ENCODE results near the gene KRT33A.

GRCh38 chr17:41325126-41325525 is 25.5 kb downstream of the KRT33A start:
- TF ChIP-seq, protein P1, sequence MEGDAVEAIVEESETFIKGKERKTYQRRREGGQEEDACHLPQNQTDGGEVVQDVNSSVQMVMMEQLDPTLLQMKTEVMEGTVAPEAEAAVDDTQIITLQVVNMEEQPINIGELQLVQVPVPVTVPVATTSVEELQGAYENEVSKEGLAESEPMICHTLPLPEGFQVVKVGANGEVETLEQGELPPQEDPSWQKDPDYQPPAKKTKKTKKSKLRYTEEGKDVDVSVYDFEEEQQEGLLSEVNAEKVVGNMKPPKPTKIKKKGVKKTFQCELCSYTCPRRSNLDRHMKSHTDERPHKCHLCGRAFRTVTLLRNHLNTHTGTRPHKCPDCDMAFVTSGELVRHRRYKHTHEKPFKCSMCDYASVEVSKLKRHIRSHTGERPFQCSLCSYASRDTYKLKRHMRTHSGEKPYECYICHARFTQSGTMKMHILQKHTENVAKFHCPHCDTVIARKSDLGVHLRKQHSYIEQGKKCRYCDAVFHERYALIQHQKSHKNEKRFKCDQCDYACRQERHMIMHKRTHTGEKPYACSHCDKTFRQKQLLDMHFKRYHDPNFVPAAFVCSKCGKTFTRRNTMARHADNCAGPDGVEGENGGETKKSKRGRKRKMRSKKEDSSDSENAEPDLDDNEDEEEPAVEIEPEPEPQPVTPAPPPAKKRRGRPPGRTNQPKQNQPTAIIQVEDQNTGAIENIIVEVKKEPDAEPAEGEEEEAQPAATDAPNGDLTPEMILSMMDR (conservative IDR thresholded peaks at IDR 0.05; ENCODE audit: low read depth in 2 of 2), result no peak
- no peak for TF ChIP-seq EZH2 (IDR thresholded peaks at IDR 0.05; ENCODE audit: low read depth, unreplicated experiment)
- no peak for TF ChIP-seq POLR2AphosphoS5 (IDR thresholded peaks at IDR 0.05; ENCODE audit: low read depth)
- TF ChIP-seq, protein P2, sequence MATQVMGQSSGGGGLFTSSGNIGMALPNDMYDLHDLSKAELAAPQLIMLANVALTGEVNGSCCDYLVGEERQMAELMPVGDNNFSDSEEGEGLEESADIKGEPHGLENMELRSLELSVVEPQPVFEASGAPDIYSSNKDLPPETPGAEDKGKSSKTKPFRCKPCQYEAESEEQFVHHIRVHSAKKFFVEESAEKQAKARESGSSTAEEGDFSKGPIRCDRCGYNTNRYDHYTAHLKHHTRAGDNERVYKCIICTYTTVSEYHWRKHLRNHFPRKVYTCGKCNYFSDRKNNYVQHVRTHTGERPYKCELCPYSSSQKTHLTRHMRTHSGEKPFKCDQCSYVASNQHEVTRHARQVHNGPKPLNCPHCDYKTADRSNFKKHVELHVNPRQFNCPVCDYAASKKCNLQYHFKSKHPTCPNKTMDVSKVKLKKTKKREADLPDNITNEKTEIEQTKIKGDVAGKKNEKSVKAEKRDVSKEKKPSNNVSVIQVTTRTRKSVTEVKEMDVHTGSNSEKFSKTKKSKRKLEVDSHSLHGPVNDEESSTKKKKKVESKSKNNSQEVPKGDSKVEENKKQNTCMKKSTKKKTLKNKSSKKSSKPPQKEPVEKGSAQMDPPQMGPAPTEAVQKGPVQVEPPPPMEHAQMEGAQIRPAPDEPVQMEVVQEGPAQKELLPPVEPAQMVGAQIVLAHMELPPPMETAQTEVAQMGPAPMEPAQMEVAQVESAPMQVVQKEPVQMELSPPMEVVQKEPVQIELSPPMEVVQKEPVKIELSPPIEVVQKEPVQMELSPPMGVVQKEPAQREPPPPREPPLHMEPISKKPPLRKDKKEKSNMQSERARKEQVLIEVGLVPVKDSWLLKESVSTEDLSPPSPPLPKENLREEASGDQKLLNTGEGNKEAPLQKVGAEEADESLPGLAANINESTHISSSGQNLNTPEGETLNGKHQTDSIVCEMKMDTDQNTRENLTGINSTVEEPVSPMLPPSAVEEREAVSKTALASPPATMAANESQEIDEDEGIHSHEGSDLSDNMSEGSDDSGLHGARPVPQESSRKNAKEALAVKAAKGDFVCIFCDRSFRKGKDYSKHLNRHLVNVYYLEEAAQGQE (IDR thresholded peaks at IDR 0.05; ENCODE audit: unreplicated experiment), result no peak
- TF ChIP-seq EZH2phosphoT487 (IDR thresholded peaks at IDR 0.05; ENCODE audit: unreplicated experiment), result no peak
- TF ChIP-seq STAT1 (IDR thresholded peaks at IDR 0.05; ENCODE audit: unreplicated experiment), result no peak
- no peak for TF ChIP-seq CREB1 (CRISPR knock-in tag; IDR thresholded peaks at IDR 0.05; ENCODE audit: low read depth)
- TF ChIP-seq ZNF331 (CRISPR knock-in tag; IDR thresholded peaks at IDR 0.05; ENCODE audit: low read depth), result no peak
- no peak for TF ChIP-seq ETS1 (IDR thresholded peaks at IDR 0.05)
- no peak for TF ChIP-seq JUNB (IDR thresholded peaks at IDR 0.05; ENCODE audit: unreplicated experiment)
- no peak for TF ChIP-seq NANOG (IDR thresholded peaks at IDR 0.05; ENCODE audit: borderline replicate concordance)

Data from GM23338 (cell line).